Epithelial cell of proximal tubule (primary cell): ENCODE measurements around the gene MTAP. TPM values are rescaled to one million over a fixed set of nuclear protein-coding genes. Genes with fewer than 3 reads are reported as not detected.
A peak's percentile ranks its signal among the peaks of the same experiment; 100 is the strongest.

Experiments
- DNase-seq: peaks from one replicate; pipeline ENCODE4 v3.0.0-alpha.2; 2011; ENCODE audit warnings: low read depth
- H3K4me3 ChIP-seq: 2 replicates; pipeline ENCODE4 v1.5.1; 2011; ENCODE audit warnings: low read depth, mild to moderate bottlenecking, low read length
- CTCF ChIP-seq: conservative IDR thresholded peaks from 2 replicates; pipeline ENCODE4 v1.5.1; 2012; ENCODE audit warnings: low read depth, mild to moderate bottlenecking, low read length
- total RNA-seq: library from RNA; depleted of rRNA; stranded (reverse); fragments of >200 nt; gene quantifications from 2 replicates; pipeline ENCODE4 v1.2.3, GENCODE V29; 2015

The MTAP gene
- total RNA-seq, 1 donor from 2014 or later = 34.2 TPM

DNA sequence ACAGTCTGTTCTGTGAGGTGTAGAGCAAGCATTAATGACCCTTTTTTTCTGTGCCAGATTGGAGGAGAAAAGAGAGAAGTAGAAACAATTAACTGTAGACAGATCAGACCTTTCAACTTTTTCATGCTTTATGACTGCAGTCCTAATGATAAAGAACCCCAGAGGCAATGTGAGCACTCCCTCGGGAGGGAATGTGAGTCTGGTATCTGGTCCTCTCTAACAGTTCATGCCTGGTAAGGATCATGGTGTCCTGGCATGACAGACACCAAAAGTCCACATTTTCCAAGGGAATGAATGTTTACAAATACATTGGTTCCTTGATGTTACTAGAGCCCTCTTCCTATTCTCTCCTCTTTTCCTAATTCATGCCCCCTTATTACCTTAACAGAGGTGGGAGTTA is 70.3 kb downstream of the MTAP start:
- TF ChIP-seq CTCF = no peak
- DNase-seq = no peak
- H3K4me3 ChIP-seq = no peak overlapping the region

DNA sequence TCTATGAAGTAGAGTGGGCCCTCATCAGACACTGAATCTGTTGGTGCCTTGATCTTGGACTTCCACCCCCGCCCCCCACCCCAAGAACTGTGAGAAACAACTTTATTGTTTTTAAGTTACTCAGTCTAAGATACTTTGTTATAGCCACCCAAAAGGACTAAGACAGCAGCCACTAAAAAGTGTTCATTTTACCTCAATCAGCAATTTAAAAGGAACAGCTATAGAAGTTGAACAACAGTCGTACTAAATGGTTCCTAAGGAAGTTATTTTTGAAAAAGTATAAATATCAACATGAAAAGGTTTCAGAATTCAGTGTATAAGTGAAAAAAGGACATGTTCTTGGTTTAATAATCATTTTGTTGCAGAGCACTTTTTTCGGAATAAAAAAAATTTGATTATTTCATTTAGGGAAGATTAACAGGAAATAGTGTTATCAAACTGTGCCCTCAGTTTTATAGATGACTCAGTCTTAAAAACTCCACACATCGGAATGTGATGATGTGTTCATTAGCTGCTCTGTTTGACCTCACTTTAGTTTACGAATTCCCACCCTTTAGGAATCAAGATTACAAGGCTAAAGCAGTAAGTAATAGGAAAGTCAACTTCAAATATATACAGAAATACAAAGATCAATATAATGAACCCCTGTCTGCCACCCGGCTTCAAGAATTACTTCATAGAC is 71.2 kb downstream of the MTAP start:
- DNase-seq = peak; percentile 66
- TF ChIP-seq CTCF = no peak
- no peak overlapping the region for H3K4me3 ChIP-seq

GRCh38 chr9:21875893-21876292 is 73.5 kb downstream of the MTAP start:
- no peak for TF ChIP-seq CTCF
- DNase-seq = no peak

DNA sequence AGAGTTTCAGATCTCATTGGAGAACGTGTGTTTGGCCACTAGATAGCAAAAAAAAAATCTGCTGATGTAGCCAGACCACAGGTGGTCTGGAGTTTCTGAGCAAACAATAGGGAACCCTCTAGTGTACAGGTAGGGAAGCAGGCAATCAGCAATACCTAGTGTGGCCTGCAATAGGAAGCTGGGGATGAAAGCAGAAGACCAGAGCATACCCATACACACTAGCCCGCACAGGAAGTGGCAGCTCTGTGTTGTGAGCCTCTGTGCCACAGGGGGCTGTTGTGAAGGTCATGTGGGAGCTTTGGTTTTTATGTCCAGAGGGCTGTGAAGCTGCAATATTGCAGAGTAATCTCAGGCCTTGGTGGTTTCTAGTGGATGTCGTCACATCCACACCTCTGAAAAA is 81.2 kb downstream of the MTAP start:
- TF ChIP-seq CTCF = no peak
- H3K4me3 ChIP-seq = no peak overlapping the region
- no peak for DNase-seq

More at GRCh38 chr9:21875893-21876292, 73.5 kb downstream of the MTAP start:
- no peak overlapping the region for H3K4me3 ChIP-seq

DNA sequence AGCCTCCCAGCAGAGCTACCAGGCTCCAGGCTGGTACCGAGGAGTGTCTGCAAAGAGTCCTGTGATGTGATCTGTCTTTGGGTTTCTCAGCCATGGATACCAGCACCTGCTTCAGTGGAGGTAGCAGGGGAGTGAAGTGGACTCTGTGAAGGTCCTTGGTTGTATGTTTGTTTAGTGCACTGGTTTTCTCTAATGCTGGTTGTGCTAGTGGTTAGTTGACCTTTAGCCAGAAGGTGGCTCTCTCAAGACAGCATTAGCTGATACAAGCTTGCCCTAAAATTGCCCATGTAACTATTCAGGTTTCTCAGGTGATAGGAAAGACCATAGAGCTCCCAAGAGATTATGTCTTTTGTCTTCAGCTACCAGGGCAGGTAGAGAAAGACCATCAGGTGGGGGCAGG is 87.2 kb downstream of the MTAP start:
- no peak for TF ChIP-seq CTCF
- H3K4me3 ChIP-seq = no peak overlapping the region
- no peak for DNase-seq

DNA sequence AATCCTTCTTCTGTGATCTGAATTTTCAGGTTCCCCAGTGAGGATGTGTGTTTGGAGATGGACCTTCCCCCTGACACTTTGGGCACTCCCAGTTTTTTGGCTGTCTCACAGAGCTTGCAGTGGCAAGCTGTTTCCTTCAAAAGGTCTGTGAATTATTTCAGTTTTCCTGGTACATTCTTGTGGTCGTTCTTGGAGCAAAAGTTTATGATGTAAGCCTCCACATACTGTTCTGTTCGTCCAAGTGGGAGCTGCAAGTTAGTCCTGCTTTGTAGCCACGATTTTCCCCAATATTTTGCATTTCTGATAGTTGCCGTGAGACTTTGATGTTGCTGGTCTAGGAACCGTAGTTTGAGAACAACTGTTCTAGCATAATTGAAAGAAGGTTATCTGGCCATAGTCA is 88.3 kb downstream of the MTAP start:
- TF ChIP-seq CTCF = no peak
- no peak for DNase-seq
- no peak overlapping the region for H3K4me3 ChIP-seq

GRCh38 chr9:21901546-21901945 is 99.1 kb downstream of the MTAP start:
- H3K4me3 ChIP-seq = no peak overlapping the region
- TF ChIP-seq CTCF = no peak
- DNase-seq = no peak
